ENCODE results near the gene NAGA. TPM values are rescaled to one million over a fixed set of nuclear protein-coding genes. Genes with fewer than 3 reads are reported as not detected.

The NAGA gene
- total and polyA plus RNA-seq, 2 of the 4 experiments (the other 2 are of a cell fraction), result 34.3 to 44.8 TPM

GRCh38 chr22:42084874-42085273 lies 14.3 kb upstream of the NAGA start:
- no peaks in the 10 kb centered on the region for H3K4me1 ChIP-seq (ENCODE audit: control insufficient read depth, insufficient read depth, low read length)
- TF ChIP-seq CEBPB (IDR thresholded peaks at IDR 0.05; ENCODE audit: low read depth, low read length) (no peak), MAFK (IDR thresholded peaks at IDR 0.05; ENCODE audit: low read depth, low read length) (no peak), RFX5 (IDR thresholded peaks at IDR 0.05; ENCODE audit: low read depth, low read length) (no peak), FOS (IDR thresholded peaks at IDR 0.05; ENCODE audit: low read depth, low read length) (no peak), ELK1 (IDR thresholded peaks at IDR 0.05; ENCODE audit: borderline replicate concordance, low read depth, low read length) (no peak), MAZ (IDR thresholded peaks at IDR 0.05; ENCODE audit: borderline replicate concordance, low read depth, low read length) (no peak), CTCF (conservative IDR thresholded peaks at IDR 0.05; ENCODE audit: low read depth, low read length) (no peak), NFE2L2 (IDR thresholded peaks at IDR 0.05; ENCODE audit: low read depth, low read length) (no peak), POLR2A (IDR thresholded peaks at IDR 0.05; ENCODE audit: low read depth, low read length) (no peak), SMC3 (IDR thresholded peaks at IDR 0.05; ENCODE audit: low read depth, low read length) (no peak), BHLHE40 (IDR thresholded peaks at IDR 0.05; ENCODE audit: low read depth, low read length) (no peak), RCOR1 (IDR thresholded peaks at IDR 0.05; ENCODE audit: insufficient replicate concordance, low read length) (no peak), RAD21 (IDR thresholded peaks at IDR 0.05; ENCODE audit: low read length) (no peak), CHD1 (IDR thresholded peaks at IDR 0.05; ENCODE audit: low read depth, low read length) (no peak), MXI1 (IDR thresholded peaks at IDR 0.05; ENCODE audit: borderline replicate concordance, low read depth, low read length) (no peak)
- TF ChIP-seq, protein P1, sequence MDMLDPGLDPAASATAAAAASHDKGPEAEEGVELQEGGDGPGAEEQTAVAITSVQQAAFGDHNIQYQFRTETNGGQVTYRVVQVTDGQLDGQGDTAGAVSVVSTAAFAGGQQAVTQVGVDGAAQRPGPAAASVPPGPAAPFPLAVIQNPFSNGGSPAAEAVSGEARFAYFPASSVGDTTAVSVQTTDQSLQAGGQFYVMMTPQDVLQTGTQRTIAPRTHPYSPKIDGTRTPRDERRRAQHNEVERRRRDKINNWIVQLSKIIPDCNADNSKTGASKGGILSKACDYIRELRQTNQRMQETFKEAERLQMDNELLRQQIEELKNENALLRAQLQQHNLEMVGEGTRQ (IDR thresholded peaks at IDR 0.05; ENCODE audit: low read depth, low read length), result no peak
- no peak overlapping the region for H4K5ac ChIP-seq (ENCODE audit: low read depth, low read length)
- H4K91ac ChIP-seq (ENCODE audit: insufficient read depth, low read depth, low read length), result no peak overlapping the region
- no peak overlapping the region for H3K23ac ChIP-seq (ENCODE audit: low read depth, low read length)
- DNase-seq, result no peak
- H3K9me3 ChIP-seq (ENCODE audit: control insufficient read depth, insufficient read depth, low read length), result no peaks in the 10 kb centered on the region
- H2BK5ac ChIP-seq (ENCODE audit: low read depth, low read length, poor library complexity, severe bottlenecking), result no peak overlapping the region
- no peak overlapping the region for H2BK15ac ChIP-seq (ENCODE audit: low read depth, low read length)
- H3K56ac ChIP-seq (ENCODE audit: extremely low read depth, insufficient read depth, low read length), result no peak overlapping the region
- no peaks in the 10 kb centered on the region for H3K27me3 ChIP-seq (ENCODE audit: control insufficient read depth, insufficient read depth, low read length)
- H3K79me1 ChIP-seq (ENCODE audit: low read depth in 1 of 2, low read length in 2 of 2), result peaks cover 36 to 61% of the 10 kb centered on the region in 2 experiments
- H3K4me3 ChIP-seq (ENCODE audit: insufficient read depth, low read depth, low read length), result no peak overlapping the region
- H3K4me2 ChIP-seq (ENCODE audit: low read depth, low read length), result no peak overlapping the region
- peaks cover 8% of the 10 kb centered on the region; the same call in 1 of the 2 replicates for H4K20me1 ChIP-seq (ENCODE audit: insufficient read depth, low read length)
- H4K8ac ChIP-seq (ENCODE audit: low read depth in 2 of 2, low read length in 2 of 2), result no peak overlapping the region
- no peak for ATAC-seq (ENCODE audit: low read depth)
- no peak overlapping the region for H2AK5ac ChIP-seq (ENCODE audit: low read depth, low read length)
- H2AK9ac ChIP-seq (replicated peaks; ENCODE audit: low read depth, low read length, poor library complexity), result no peak overlapping the region
- in situ Hi-C loops (cut with MboI; ENCODE audit: low sequenced_read_pairs), result no loop called here
- no TSS peak for BruUV-seq (replicated peaks)
- intact Hi-C loops (cut with micrococcal nuclease), result no loop called here
- H3K27ac ChIP-seq (ENCODE audit: insufficient read depth, low read length), result no peak overlapping the region
- ChIA-PET POLR2A (ENCODE audit: unreplicated experiment) (interaction anchor here (0.6 kb wide), 1 partner anchor 38 kb away, joined by 4 read pairs; no protein-coding TSS in a partner anchor), CTCF (no interaction called here)
- no peak overlapping the region for H3K14ac ChIP-seq (replicated peaks; ENCODE audit: low read depth, low read length)
- H3K9me1 ChIP-seq (ENCODE audit: insufficient read depth, low read length), result 0 out of 2 replicates have a peak, but pooled peaks cover 4% of the 10 kb centered on the region
- no peak overlapping the region for H3K18ac ChIP-seq (ENCODE audit: low read depth, low read length)
- H3K4ac ChIP-seq (ENCODE audit: low read depth, low read length), result no peak overlapping the region
- no peak overlapping the region for H2BK120ac ChIP-seq (ENCODE audit: low read depth, low read length)
- peaks cover 19% of the 10 kb centered on the region for H3K36me3 ChIP-seq (ENCODE audit: control insufficient read depth, insufficient read depth, low read length)
- WGBS, 2 experiments (ENCODE audit: extremely low coverage in 2 of 2, insufficient read length in 1 of 2), result 80% methylated on average over 1 of the region's 8 CpGs; no CpG with 5 or more reads in 1 of the 2 experiments
- H2AFZ ChIP-seq (replicated peaks; ENCODE audit: low read length, poor library complexity), result no peak overlapping the region
- no peak overlapping the region for H3K9ac ChIP-seq (ENCODE audit: low read depth, low read length)
- no peak overlapping the region for H2BK20ac ChIP-seq (ENCODE audit: low read depth, low read length)
- dilution Hi-C loops (cut with HindIII; ENCODE audit: low sequenced_read_pairs, unreplicated experiment), result no loop called here
